Liver (tissue), 3 donors: ENCODE measurements around the gene FIG4.

Source experiments
- CTCF ChIP-seq: fragments of 150-350 bp; IDR thresholded peaks from 2 replicates; pipeline ENCODE4 v1.5.1; 2017; ENCODE audit warnings: improper control_type of control experiment, low read depth, low read length; ENCODE audit not compliant: missing input control
- EGR1 ChIP-seq, 2 donors: IDR thresholded peaks; 2 replicates each; pipeline ENCODE4 v1.6.1; 2016 to 2018; ENCODE audit warnings: antibody characterized with exemption in 2 of 2, low read depth in 2 of 2
- FOXA1 ChIP-seq: IDR thresholded peaks from 2 replicates; pipeline ENCODE4 v1.6.1; 2016; ENCODE audit warnings: antibody characterized with exemption
- GABPA ChIP-seq, 2 donors: IDR thresholded peaks in 1 of 2; conservative IDR thresholded peaks in 1 of 2; 2 replicates each; pipeline ENCODE4 v1.6.1; 2016; ENCODE audit warnings: antibody characterized with exemption in 2 of 2, mild to moderate bottlenecking in 1 of 2, moderate library complexity in 1 of 2
- HNF4G ChIP-seq: IDR thresholded peaks from 2 replicates; pipeline ENCODE4 v1.6.1; 2016; ENCODE audit warnings: antibody characterized with exemption
- JUND ChIP-seq, 2 donors: IDR thresholded peaks; 2 replicates each; pipeline ENCODE4 v1.6.1; 2016; ENCODE audit warnings: antibody characterized with exemption in 2 of 2
- MAX ChIP-seq: IDR thresholded peaks from 2 replicates; pipeline ENCODE4 v1.6.1; 2016; ENCODE audit warnings: antibody characterized with exemption
- NR2F2 ChIP-seq: IDR thresholded peaks from 2 replicates; pipeline ENCODE4 v1.6.1; 2016; ENCODE audit warnings: antibody characterized with exemption
- RAD21 ChIP-seq, 2 donors: IDR thresholded peaks; 2 replicates each; pipeline ENCODE4 v1.6.1; 2016; ENCODE audit warnings: antibody characterized with exemption in 2 of 2, mild to moderate bottlenecking in 2 of 2
- REST ChIP-seq: IDR thresholded peaks from 2 replicates; pipeline ENCODE4 v1.6.1; 2016; ENCODE audit warnings: antibody characterized with exemption, mild to moderate bottlenecking
- SP1 ChIP-seq: IDR thresholded peaks from 2 replicates; pipeline ENCODE4 v1.6.1; 2018; ENCODE audit warnings: antibody characterized with exemption, mild to moderate bottlenecking
- TF ChIP-seq, protein P1 (sequence below): IDR thresholded peaks from 2 replicates; pipeline ENCODE4 v1.6.1; 2016; ENCODE audit warnings: antibody characterized with exemption
- TF ChIP-seq, protein P2 (sequence below): IDR thresholded peaks from 2 replicates; pipeline ENCODE4 v1.6.1; 2016; ENCODE audit warnings: antibody characterized with exemption
- donor health status: healthy.
- donor health status: healthy.

DNA sequence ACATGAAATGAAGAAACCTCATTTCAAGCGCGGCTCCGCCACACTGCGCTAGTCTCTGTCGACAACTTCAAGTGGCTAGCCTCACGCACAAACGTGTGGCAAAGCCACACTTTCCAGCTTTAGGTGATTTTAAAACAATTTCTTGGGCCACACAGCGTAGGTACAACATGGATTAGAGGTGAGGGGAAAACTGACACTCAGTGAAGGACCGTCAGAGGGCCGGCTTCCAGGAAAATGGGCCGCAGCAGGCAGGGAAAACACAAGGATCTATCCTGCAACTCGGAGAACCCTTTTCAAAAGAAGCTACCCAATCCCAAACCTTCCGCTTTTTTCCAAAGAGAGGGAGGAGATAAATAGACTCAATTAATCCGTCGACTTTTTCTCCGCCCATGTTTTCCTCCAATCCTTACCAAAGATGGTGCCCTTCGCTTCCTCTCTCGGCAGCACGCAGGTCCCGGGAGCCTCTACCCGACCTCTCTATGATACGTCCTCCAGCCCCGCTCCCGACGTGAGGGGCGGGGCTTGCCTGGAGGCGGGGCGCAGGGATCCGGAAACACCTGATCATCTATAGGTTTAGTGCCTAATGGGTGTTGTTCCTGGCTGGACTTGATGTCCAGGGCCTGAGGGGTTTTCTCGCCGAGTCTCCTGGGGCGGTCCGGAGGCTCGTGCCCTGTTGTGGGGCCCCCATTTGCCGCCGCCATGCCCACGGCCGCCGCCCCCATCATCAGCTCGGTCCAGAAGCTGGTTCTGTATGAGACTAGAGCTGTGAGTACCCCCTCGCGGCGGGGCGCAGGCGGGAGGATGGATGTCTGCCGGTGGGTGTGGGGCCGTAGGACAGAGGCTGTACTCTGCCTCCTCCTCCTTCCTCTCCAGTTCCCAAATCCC, at the start of gene FIG4, which contains the start of gene AK9:
- TF ChIP-seq MAX, result peak; percentile 53
- no peak for TF ChIP-seq CTCF
- no peak for TF ChIP-seq HNF4G
- TF ChIP-seq, protein P1, sequence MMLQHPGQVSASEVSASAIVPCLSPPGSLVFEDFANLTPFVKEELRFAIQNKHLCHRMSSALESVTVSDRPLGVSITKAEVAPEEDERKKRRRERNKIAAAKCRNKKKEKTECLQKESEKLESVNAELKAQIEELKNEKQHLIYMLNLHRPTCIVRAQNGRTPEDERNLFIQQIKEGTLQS, result no peak
- peak; percentile 65 for TF ChIP-seq SP1
- peak; percentile 48 for TF ChIP-seq REST
- peak in 1 of 2 donors; percentile 77 for TF ChIP-seq GABPA (IDR thresholded peaks at IDR 0.05 in 1 of 2, conservative IDR thresholded peaks at IDR 0.05 in 1 of 2)
- TF ChIP-seq, protein P2, sequence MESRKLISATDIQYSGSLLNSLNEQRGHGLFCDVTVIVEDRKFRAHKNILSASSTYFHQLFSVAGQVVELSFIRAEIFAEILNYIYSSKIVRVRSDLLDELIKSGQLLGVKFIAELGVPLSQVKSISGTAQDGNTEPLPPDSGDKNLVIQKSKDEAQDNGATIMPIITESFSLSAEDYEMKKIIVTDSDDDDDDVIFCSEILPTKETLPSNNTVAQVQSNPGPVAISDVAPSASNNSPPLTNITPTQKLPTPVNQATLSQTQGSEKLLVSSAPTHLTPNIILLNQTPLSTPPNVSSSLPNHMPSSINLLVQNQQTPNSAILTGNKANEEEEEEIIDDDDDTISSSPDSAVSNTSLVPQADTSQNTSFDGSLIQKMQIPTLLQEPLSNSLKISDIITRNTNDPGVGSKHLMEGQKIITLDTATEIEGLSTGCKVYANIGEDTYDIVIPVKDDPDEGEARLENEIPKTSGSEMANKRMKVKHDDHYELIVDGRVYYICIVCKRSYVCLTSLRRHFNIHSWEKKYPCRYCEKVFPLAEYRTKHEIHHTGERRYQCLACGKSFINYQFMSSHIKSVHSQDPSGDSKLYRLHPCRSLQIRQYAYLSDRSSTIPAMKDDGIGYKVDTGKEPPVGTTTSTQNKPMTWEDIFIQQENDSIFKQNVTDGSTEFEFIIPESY, result no peak
- peak in 1 of 2 donors; percentile 42 for TF ChIP-seq RAD21 (IDR thresholded peaks at IDR 0.05)
- TF ChIP-seq FOXA1, result no peak
- no peak for TF ChIP-seq EGR1 (IDR thresholded peaks at IDR 0.05; ENCODE audit: low read depth in 2 of 2)
- TF ChIP-seq JUND (IDR thresholded peaks at IDR 0.05), result no peak
- TF ChIP-seq NR2F2, result peak; percentile 37
